GM23248 (cell line): Measurements from ENCODE around the gene PKN3.

Experiments used
- EZH2 ChIP-seq: fragments of 200-600 bp; sonication (generic); IDR thresholded peaks from 2 replicates; pipeline ENCODE4 v1.6.1; 2018; ENCODE audit warnings: antibody characterized with exemption, mild to moderate bottlenecking; ENCODE audit not compliant: insufficient read depth, poor library complexity, severe bottlenecking
- EZH2phosphoT487 ChIP-seq: fragments of 200-600 bp; sonication (generic); IDR thresholded peaks from 2 replicates; pipeline ENCODE4 v1.6.1; 2018; ENCODE audit warnings: antibody characterized with exemption, moderate library complexity, mild to moderate bottlenecking, low read depth; ENCODE audit not compliant: insufficient read depth

GRCh38 chr9:128714586-128715435 lies 12.5 kb downstream of the PKN3 start:
- TF ChIP-seq EZH2: no peak
- no peak for TF ChIP-seq EZH2phosphoT487
